Measurements from ENCODE around the gene EAPP. TPM values are rescaled to one million over a fixed set of nuclear protein-coding genes. Genes with fewer than 3 reads are reported as not detected.

Gene EAPP
- 10 to 100 TPM; 27.2 to 52.0 (median 45.3) TPM for total RNA-seq

GRCh38 chr14:34539407-34540180 lies at the start of gene EAPP:
Gene EAPP, minus strand, starts transcription at chr14:34539701. Its CDS starts 73 bp downstream, at chr14:34539628.
- H3K27ac ChIP-seq: peak within 1 kb of the TSS; percentile 85 to 94 (median 93)
- no peaks in the 10 kb centered on the region for H3K27me3 ChIP-seq
- DNase-seq: peak; percentile 98 to 99 (median 98)
- H3K4me1 ChIP-seq: peaks cover 0 to 25% (median 6%) of the 10 kb centered on the region in 4 donors
- H3K9me3 ChIP-seq: no peaks in the 10 kb centered on the region
- TF ChIP-seq CTCF (IDR thresholded peaks at IDR 0.05) (peak in 3 of 6 experiments; percentile 25 to 28 (median 28)), POLR2A (IDR thresholded peaks at IDR 0.05) (peak; percentile 91 to 96)
- H3K4me3 ChIP-seq: peak within 1 kb of the TSS; percentile 62 to 91 (median 78)
- peaks cover 0 to 14% (median 0%) of the 10 kb centered on the region in 3 donors for H3K36me3 ChIP-seq

GRCh38 chr14:34583525-34583924 lies 44.0 kb upstream of the EAPP start:
- H3K4me1 ChIP-seq: no peaks in the 10 kb centered on the region
- no peak overlapping the region for H3K4me3 ChIP-seq
- H3K27ac ChIP-seq: no peak overlapping the region
- TF ChIP-seq POLR2A (IDR thresholded peaks at IDR 0.05) (no peak), CTCF (IDR thresholded peaks at IDR 0.05) (no peak)
- peaks cover 0 to 83% (median 4%) of the 10 kb centered on the region in 3 donors for H3K36me3 ChIP-seq
- DNase-seq: peak in 1 of 3 donors; percentile 9
- no peaks in the 10 kb centered on the region for H3K27me3 ChIP-seq
- no peaks in the 10 kb centered on the region for H3K9me3 ChIP-seq

GRCh38 chr14:34582117-34582680 lies 42.7 kb upstream of the EAPP start:
- Histone ChIP-seq H3K4me3 (no peak overlapping the region), H3K36me3 (peaks cover 0 to 86% (median 4%) of the 10 kb centered on the region in 3 donors), H3K27ac (no peak overlapping the region), H3K9me3 (no peaks in the 10 kb centered on the region), H3K4me1 (no peaks in the 10 kb centered on the region), H3K27me3 (no peaks in the 10 kb centered on the region)
- DNase-seq: peak in 1 of 3 donors; percentile 18
- TF ChIP-seq CTCF (IDR thresholded peaks at IDR 0.05) (no peak), POLR2A (IDR thresholded peaks at IDR 0.05) (no peak)

- Histone ChIP-seq H3K4me1 (no peaks in the 10 kb centered on the region), H3K4me3 (no peak overlapping the region), H3K27me3 (no peaks in the 10 kb centered on the region), H3K36me3 (peaks cover 0 to 85% (median 0%) of the 10 kb centered on the region in 3 donors), H3K9me3 (no peaks in the 10 kb centered on the region), H3K27ac (no peak overlapping the region)
- no peak for TF ChIP-seq CTCF (IDR thresholded peaks at IDR 0.05)
- DNase-seq: peak in 1 of 3 donors; percentile 7
Measured at GRCh38 chr14:34580381-34580780, 40.9 kb upstream of the EAPP start.

DNA sequence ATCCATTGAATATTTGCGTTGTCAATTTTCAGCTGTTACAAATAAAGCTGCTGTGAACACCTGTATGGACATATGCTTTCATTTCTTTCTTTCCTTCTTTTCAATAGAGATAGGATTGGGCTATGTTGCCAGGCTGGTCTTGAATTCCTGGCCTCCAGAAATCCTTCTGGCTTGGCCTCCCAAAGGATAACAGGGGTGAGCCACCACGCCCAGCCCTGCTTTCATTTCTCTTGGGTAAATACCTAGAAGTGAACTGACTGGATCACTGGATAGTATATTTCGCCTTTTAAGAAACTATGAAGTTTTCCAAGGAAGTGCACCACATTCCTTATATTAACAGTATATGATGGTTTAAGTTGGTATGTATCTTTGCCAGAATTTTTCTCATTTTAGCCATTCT lies 32.3 kb upstream of the EAPP start:
- no peaks in the 10 kb centered on the region for H3K9me3 ChIP-seq
- no peak overlapping the region for H3K4me3 ChIP-seq
- no peaks in the 10 kb centered on the region for H3K4me1 ChIP-seq
- TF ChIP-seq POLR2A (IDR thresholded peaks at IDR 0.05): no peak
- TF ChIP-seq CTCF (IDR thresholded peaks at IDR 0.05): no peak
- H3K27ac ChIP-seq: no peak overlapping the region
- no peaks in the 10 kb centered on the region for H3K27me3 ChIP-seq
- peaks cover 0 to 91% (median 0%) of the 10 kb centered on the region in 3 donors for H3K36me3 ChIP-seq
- DNase-seq: no peak
